ENCODE results near the gene TRMT61B.

The TRMT61B gene

GRCh38 chr2:28871620-28872019 lies 1.5 kb upstream of the TRMT61B start:
- in situ Hi-C loops (cut with HindIII; ENCODE audit: low sequenced_read_pairs): no loop called here
- TF ChIP-seq CTCF (IDR thresholded peaks at IDR 0.05; ENCODE audit: low read depth, low read length): no peak
- no peak overlapping the region for H3K4me3 ChIP-seq (ENCODE audit: low read depth, low read length)
- DNase-seq (ENCODE audit: low read depth, low spot score): no peak

GRCh38 chr2:28869494-28870145 lies 489 bp downstream of the TRMT61B start:
- TF ChIP-seq CTCF (IDR thresholded peaks at IDR 0.05; ENCODE audit: low read depth, low read length): no peak
- in situ Hi-C loops (cut with HindIII; ENCODE audit: low sequenced_read_pairs): no loop called here
- H3K4me3 ChIP-seq (ENCODE audit: low read depth, low read length): peak overlapping the region; percentile 68
- peak; percentile 2 for DNase-seq (ENCODE audit: low read depth, low spot score)

- DNase-seq (ENCODE audit: low read depth, low spot score): no peak
- no peak for TF ChIP-seq CTCF (IDR thresholded peaks at IDR 0.05; ENCODE audit: low read depth, low read length)
- in situ Hi-C loops (cut with HindIII; ENCODE audit: low sequenced_read_pairs): no loop called here
- H3K4me3 ChIP-seq (ENCODE audit: low read depth, low read length): peak overlapping the region; percentile 68
These were observed 1.5 kb downstream of the TRMT61B start for GRCh38 chr2:28868611-28869010.

- in situ Hi-C loops (cut with HindIII; ENCODE audit: low sequenced_read_pairs): no loop called here
- TF ChIP-seq CTCF (IDR thresholded peaks at IDR 0.05; ENCODE audit: low read depth, low read length): no peak
- no peak overlapping the region for H3K4me3 ChIP-seq (ENCODE audit: low read depth, low read length)
- no peak for DNase-seq (ENCODE audit: low read depth, low spot score)
These were observed 14.1 kb downstream of the TRMT61B start for GRCh38 chr2:28855977-28856376.

- no peak for TF ChIP-seq CTCF (IDR thresholded peaks at IDR 0.05; ENCODE audit: low read depth, low read length)
- H3K4me3 ChIP-seq (ENCODE audit: low read depth, low read length): no peak overlapping the region
- in situ Hi-C loops (cut with HindIII; ENCODE audit: low sequenced_read_pairs): no loop called here
- DNase-seq (ENCODE audit: low read depth, low spot score): no peak
These were observed 14.9 kb downstream of the TRMT61B start for GRCh38 chr2:28855193-28855592.

GRCh38 chr2:28842042-28842441 lies 28.1 kb downstream of the TRMT61B start:
- DNase-seq (ENCODE audit: low read depth, low spot score): no peak
- in situ Hi-C loops (cut with HindIII; ENCODE audit: low sequenced_read_pairs): no loop called here
- no peak overlapping the region for H3K4me3 ChIP-seq (ENCODE audit: low read depth, low read length)
- TF ChIP-seq CTCF (IDR thresholded peaks at IDR 0.05; ENCODE audit: low read depth, low read length): no peak
